Esophagus (tissue), 2 donors: ENCODE measurements around the gene WSCD2. TPM values are rescaled to one million over a fixed set of nuclear protein-coding genes. Genes with fewer than 3 reads are reported as not detected.

ENCODE experiments used
- H3K27ac ChIP-seq, 2 donors: one replicate each; pipeline ENCODE4 v1.5.1; 2013; ENCODE audit warnings: low read depth in 2 of 2, mild to moderate bottlenecking in 2 of 2, inconsistent platforms in 1 of 2, low read length in 1 of 2, moderate library complexity in 1 of 2
- H3K27me3 ChIP-seq, 2 donors: one replicate each; pipeline ENCODE4 v1.6.1; 2013; ENCODE audit warnings: low read length in 2 of 2, control low read depth in 1 of 2, mild to moderate bottlenecking in 1 of 2; ENCODE audit not compliant: insufficient read depth in 2 of 2, control insufficient read depth in 1 of 2
- H3K36me3 ChIP-seq, 2 donors: one replicate each; pipeline ENCODE4 v1.6.1; 2013; ENCODE audit warnings: low read length in 1 of 2; ENCODE audit not compliant: control insufficient read depth in 2 of 2, insufficient read depth in 2 of 2
- H3K4me1 ChIP-seq, 2 donors: one replicate each; pipeline ENCODE4 v1.6.1; 2013; ENCODE audit warnings: low read length in 1 of 2; ENCODE audit not compliant: control insufficient read depth in 2 of 2, insufficient read depth in 2 of 2
- H3K4me3 ChIP-seq, 2 donors: one replicate each; pipeline ENCODE4 v1.5.1; 2013; ENCODE audit warnings: low read length in 2 of 2, mild to moderate bottlenecking in 2 of 2, low read depth in 1 of 2, moderate library complexity in 1 of 2
- H3K9me3 ChIP-seq, 2 donors: one replicate each; pipeline ENCODE4 v1.6.1; 2013; ENCODE audit warnings: mild to moderate bottlenecking in 2 of 2, low read depth in 1 of 2, low read length in 1 of 2, moderate library complexity in 1 of 2; ENCODE audit not compliant: control insufficient read depth in 2 of 2, insufficient read depth in 1 of 2
- WGBS, 2 donors: extraction: QIAGEN DNeasy Blood & Tissue Kit; methylation state at CpG; one replicate each; pipeline ENCODE4 v1.1.7; 2013; 5-methylcytosine and 5-hydroxymethylcytosine counted together
- polyA plus RNA-seq, 2 donors: library from polyadenylated mRNA; stranded (reverse); fragments of 200-250 nt; gene quantifications; one replicate each; pipeline ENCODE4 v1.2.3, GENCODE V29; 2013
- donor health status: healthy with polysubstance abuse.
- donor health status: Bipolar disorder and iron deficiency.

Gene WSCD2
- polyA plus RNA-seq, 2 donors = 0.51 to 0.72 TPM

DNA sequence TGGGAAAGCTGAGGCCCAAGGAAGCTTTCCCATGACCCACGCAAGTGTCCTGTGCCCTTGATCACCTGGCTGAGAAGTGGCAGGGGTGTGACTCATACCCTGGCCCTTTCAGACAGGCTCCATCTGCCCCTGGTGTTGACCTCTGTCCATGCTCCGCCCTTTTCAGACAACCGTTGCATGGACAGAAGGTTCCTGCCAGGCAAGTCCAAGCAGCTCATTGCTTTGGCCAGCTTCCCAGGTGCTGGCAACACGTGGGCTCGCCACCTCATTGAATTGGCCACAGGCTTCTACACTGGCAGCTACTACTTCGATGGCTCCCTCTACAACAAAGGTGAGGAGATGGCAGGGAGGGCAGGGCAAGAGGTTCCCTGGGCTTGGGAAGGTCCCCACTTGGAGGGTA lies 103.5 kb downstream of the WSCD2 start:
- Histone ChIP-seq H3K36me3 (no peaks in the 10 kb centered on the region), H3K27ac (no peak overlapping the region), H3K4me1 (no peaks in the 10 kb centered on the region), H3K9me3 (no peaks in the 10 kb centered on the region), H3K4me3 (no peak overlapping the region), H3K27me3 (no peaks in the 10 kb centered on the region)
- WGBS, 2 donors = 42 to 47% methylated on average over 6 of the region's 6 CpGs

GRCh38 chr12:108234158-108234557 lies 105.1 kb downstream of the WSCD2 start:
- Histone ChIP-seq H3K4me3 (no peak overlapping the region), H3K9me3 (no peaks in the 10 kb centered on the region), H3K36me3 (no peaks in the 10 kb centered on the region), H3K4me1 (no peaks in the 10 kb centered on the region), H3K27me3 (no peaks in the 10 kb centered on the region), H3K27ac (no peak overlapping the region)
- 79 to 82% methylated on average over 6 of the region's 6 CpGs for WGBS, 2 donors

GRCh38 chr12:108235197-108235984 lies 106.3 kb downstream of the WSCD2 start:
- Histone ChIP-seq H3K9me3 (no peaks in the 10 kb centered on the region), H3K4me1 (no peaks in the 10 kb centered on the region), H3K36me3 (no peaks in the 10 kb centered on the region), H3K4me3 (no peak overlapping the region), H3K27ac (no peak overlapping the region), H3K27me3 (no peaks in the 10 kb centered on the region)
- WGBS, 2 donors = 61 to 75% methylated on average over 5 of the region's 5 CpGs

DNA sequence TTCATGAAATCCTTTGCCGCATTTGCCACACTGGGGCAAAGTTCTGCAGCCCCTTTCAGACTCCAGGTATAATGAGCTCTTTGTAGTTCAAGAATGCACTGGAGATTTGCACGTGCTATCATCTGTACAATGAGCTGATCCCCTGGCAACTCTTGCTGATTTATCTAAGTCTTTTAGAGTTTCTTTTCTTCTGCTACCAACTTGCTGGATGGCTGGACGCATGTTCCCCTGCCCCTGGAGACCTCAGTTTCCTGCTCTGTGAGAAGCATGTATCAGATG lies 106.8 kb downstream of the WSCD2 start:
- H3K4me1 ChIP-seq = no peaks in the 10 kb centered on the region
- no peaks in the 10 kb centered on the region for H3K27me3 ChIP-seq
- H3K27ac ChIP-seq = no peak overlapping the region
- no peaks in the 10 kb centered on the region for H3K36me3 ChIP-seq
- H3K4me3 ChIP-seq = no peak overlapping the region
- no peaks in the 10 kb centered on the region for H3K9me3 ChIP-seq
- 46 to 62% methylated on average over 3 of the region's 3 CpGs for WGBS, 2 donors

GRCh38 chr12:108236366-108236765 lies 107.3 kb downstream of the WSCD2 start:
- Histone ChIP-seq H3K4me3 (no peak overlapping the region), H3K9me3 (no peaks in the 10 kb centered on the region), H3K4me1 (no peaks in the 10 kb centered on the region), H3K27me3 (no peaks in the 10 kb centered on the region), H3K36me3 (no peaks in the 10 kb centered on the region), H3K27ac (no peak overlapping the region)
- 92 to 93% methylated on average over 1 of the region's 1 CpG for WGBS, 2 donors

- Histone ChIP-seq H3K36me3 (no peaks in the 10 kb centered on the region), H3K4me1 (no peaks in the 10 kb centered on the region), H3K27me3 (no peaks in the 10 kb centered on the region), H3K4me3 (no peak overlapping the region), H3K9me3 (no peaks in the 10 kb centered on the region), H3K27ac (no peak overlapping the region)
- 83 to 85% methylated on average over 3 of the region's 3 CpGs for WGBS, 2 donors
These were observed 108.2 kb downstream of the WSCD2 start for GRCh38 chr12:108237272-108237671.

DNA sequence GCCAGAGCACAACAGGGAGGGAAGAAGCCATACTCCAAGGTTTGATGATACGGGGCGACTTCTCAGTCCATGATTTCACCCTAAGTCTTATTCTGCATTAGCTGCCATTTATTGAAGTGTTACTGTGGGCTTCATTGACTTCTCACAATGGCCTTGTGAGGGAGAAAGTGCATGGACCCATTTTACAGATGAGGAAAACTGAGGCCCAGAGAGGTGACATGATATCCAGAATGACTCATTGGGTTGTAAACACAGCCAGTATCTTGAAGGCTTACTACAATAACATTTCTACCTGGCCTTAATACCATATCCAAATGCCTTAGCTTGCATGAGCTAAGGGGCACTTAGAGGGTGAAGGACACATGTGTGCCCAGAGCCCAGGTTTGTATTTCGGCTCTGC lies 109.4 kb downstream of the WSCD2 start:
- WGBS, 2 donors = 90 to 93% methylated on average over 3 of the region's 3 CpGs
- H3K27me3 ChIP-seq = no peaks in the 10 kb centered on the region

GRCh38 chr12:108239378-108239777 lies 110.3 kb downstream of the WSCD2 start:
- Histone ChIP-seq H3K36me3 (no peaks in the 10 kb centered on the region), H3K27ac (no peak overlapping the region), H3K27me3 (no peaks in the 10 kb centered on the region), H3K9me3 (no peaks in the 10 kb centered on the region), H3K4me1 (no peaks in the 10 kb centered on the region), H3K4me3 (no peak overlapping the region)
- 78 to 81% methylated on average over 2 of the region's 2 CpGs for WGBS, 2 donors

More for the DNA sequence above, 109.4 kb downstream of the WSCD2 start:
- H3K4me1 ChIP-seq = no peaks in the 10 kb centered on the region
- no peak overlapping the region for H3K27ac ChIP-seq
- H3K9me3 ChIP-seq = no peaks in the 10 kb centered on the region
- H3K4me3 ChIP-seq = no peak overlapping the region
- H3K36me3 ChIP-seq = no peaks in the 10 kb centered on the region

DNA sequence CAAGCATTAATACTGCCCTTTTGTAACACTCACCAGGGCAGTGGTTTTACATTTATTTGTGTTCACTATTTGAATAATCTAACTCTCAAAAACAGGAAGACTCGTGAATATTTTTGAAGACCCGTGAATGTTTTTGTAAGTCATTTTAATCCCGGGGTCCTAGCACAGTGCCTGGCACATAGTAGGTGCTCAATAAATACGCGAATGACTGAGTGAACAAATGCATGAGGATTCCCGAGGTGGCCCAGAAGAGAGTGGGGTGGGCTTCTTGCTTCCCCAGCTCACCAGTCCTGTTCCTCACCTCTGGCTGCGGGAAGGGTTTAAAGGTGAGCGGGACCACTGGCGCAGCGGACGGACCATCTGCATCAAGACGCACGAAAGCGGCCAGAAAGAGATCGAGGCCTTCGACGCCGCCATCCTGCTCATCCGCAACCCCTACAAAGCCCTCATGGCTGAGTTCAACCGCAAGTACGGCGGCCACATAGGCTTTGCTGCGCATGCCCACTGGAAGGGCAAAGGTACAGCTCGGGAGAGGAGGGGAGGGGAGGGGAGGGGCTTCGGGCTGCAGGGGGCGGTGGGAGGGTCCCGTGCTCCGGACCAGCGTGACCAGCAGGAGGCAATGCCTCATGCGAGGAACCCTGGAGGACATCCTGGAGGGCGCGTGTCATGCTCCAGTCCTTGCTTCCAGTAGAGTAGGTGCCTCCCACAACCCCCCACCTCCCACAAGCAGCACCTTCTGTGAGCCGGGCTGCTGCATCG lies 111.1 kb downstream of the WSCD2 start:
- H3K27me3 ChIP-seq = no peaks in the 10 kb centered on the region
- H3K4me3 ChIP-seq = no peak overlapping the region
- no peaks in the 10 kb centered on the region for H3K36me3 ChIP-seq
- H3K9me3 ChIP-seq = no peaks in the 10 kb centered on the region
- no peaks in the 10 kb centered on the region for H3K4me1 ChIP-seq
- 64 to 66% methylated on average over 33 to 34 of the region's 34 CpGs for WGBS, 2 donors
- H3K27ac ChIP-seq = no peak overlapping the region

- Histone ChIP-seq H3K4me3 (no peak overlapping the region), H3K27ac (no peak overlapping the region), H3K4me1 (no peaks in the 10 kb centered on the region), H3K27me3 (no peaks in the 10 kb centered on the region), H3K9me3 (no peaks in the 10 kb centered on the region), H3K36me3 (no peaks in the 10 kb centered on the region)
- WGBS, 2 donors = 84 to 88% methylated on average over 4 of the region's 4 CpGs
These were observed 111.8 kb downstream of the WSCD2 start for GRCh38 chr12:108240928-108241327.
